Endothelial cell of umbilical vein (primary cell): ENCODE results near the gene GRM2. TPM values are rescaled to one million over a fixed set of nuclear protein-coding genes. Genes with fewer than 3 reads are reported as not detected.
A peak's percentile ranks its signal among the peaks of the same experiment; 100 is the strongest.

Experiments used
- BruUV-seq: library from RNA; stranded (reverse); fragments of 400-500 nt; replicated peaks from 2 replicates; lab custom pipeline; 2021; lab: Mats Ljungman, UMichigan
- CTCF ChIA-PET: fragments of 300-600, 350-600 bp; sonication (Branson Sonifier 250); formaldehyde crosslinking; loops from one replicate; lab custom pipeline; 2021; ENCODE audit warnings: antibody characterized with exemption, inconsistent platforms; lab: Charles Lee
- POLR2A ChIA-PET: fragments of 300-600, 350-600 bp; sonication (Branson Sonifier 250); formaldehyde crosslinking; loops from one replicate; lab custom pipeline; 2021; ENCODE audit warnings: antibody characterized with exemption, inconsistent platforms; lab: Charles Lee
- DNase-seq: peaks from one replicate; pipeline ENCODE4 v3.0.0-alpha.2; 2011; ENCODE audit warnings: low read depth, low spot score
- FAIRE-seq: peaks from 2 replicates; lab custom pipeline; 2011; peaks lifted over from hg19 to GRCh38; lab: Jason Lieb, UNC
- H2AFZ ChIP-seq: 2 replicates; pipeline ENCODE4 v1.6.0; 2012; ENCODE audit warnings: low read depth, low read length, control low read depth, inconsistent platforms
- H3K27ac ChIP-seq: 2 replicates; pipeline ENCODE4 v1.5.1; 2011; ENCODE audit warnings: low read depth, mild to moderate bottlenecking, control low read depth, low read length, moderate library complexity; ENCODE audit not compliant: insufficient read depth
- H3K27me3 ChIP-seq, 2 experiments: 2 replicates each; pipeline versions ENCODE4 v1.6.0 to v1.6.1; 2011; ENCODE audit warnings: low read length in 2 of 2, mixed read lengths in 1 of 2; ENCODE audit not compliant: control insufficient read depth in 2 of 2, insufficient read depth in 2 of 2
- H3K36me3 ChIP-seq, 2 experiments: 2 replicates in 1 of 2; 3 replicates in 1 of 2; pipeline ENCODE4 v1.5.1; 2011; ENCODE audit warnings: low read length in 2 of 2, mild to moderate bottlenecking in 1 of 2, moderate library complexity in 1 of 2; ENCODE audit not compliant: control insufficient read depth in 2 of 2, insufficient read depth in 2 of 2; ENCODE audit errors: extremely low read depth in 1 of 2
- H3K4me1 ChIP-seq: 3 replicates; pipeline ENCODE4 v1.5.1; 2011; ENCODE audit warnings: mild to moderate bottlenecking, low read length; ENCODE audit not compliant: control insufficient read depth, insufficient read depth; ENCODE audit errors: extremely low read depth
- H3K4me2 ChIP-seq: 2 replicates; pipeline ENCODE4 v1.6.1; 2011; ENCODE audit warnings: low read length, control low read depth, mixed read lengths; ENCODE audit not compliant: insufficient read depth
- H3K4me3 ChIP-seq, 3 experiments: fragments of 200-600 bp in 1 of 3; sonication (generic), shearing (Covaris generic) in 1 of 3; replicated peaks in 1 of 3; 2 replicates each; pipeline ENCODE4 v1.5.1; 2011 to 2016; ENCODE audit warnings: control low read depth in 3 of 3, low read length in 3 of 3, mild to moderate bottlenecking in 2 of 3, inconsistent platforms in 1 of 3, low read depth in 1 of 3, moderate library complexity in 1 of 3; ENCODE audit not compliant: insufficient read depth in 1 of 3
- H3K79me2 ChIP-seq: 2 replicates; pipeline ENCODE4 v1.6.0; 2012; ENCODE audit warnings: low read length, inconsistent platforms; ENCODE audit not compliant: control insufficient read depth, insufficient read depth
- H3K9ac ChIP-seq: replicated peaks from 2 replicates; pipeline ENCODE3; 2011; ENCODE audit warnings: low read length, control low read depth; ENCODE audit not compliant: insufficient read depth; ENCODE audit errors: extremely low read depth
- H3K9me1 ChIP-seq: replicated peaks from 3 replicates; pipeline ENCODE4 v1.6.0; 2011; ENCODE audit warnings: mild to moderate bottlenecking, low read length; ENCODE audit not compliant: control insufficient read depth, insufficient read depth; ENCODE audit errors: extremely low read depth
- H3K9me3 ChIP-seq: replicated peaks from 2 replicates; pipeline ENCODE4 v1.5.1; 2012; ENCODE audit warnings: low read length, inconsistent platforms; ENCODE audit not compliant: control insufficient read depth, insufficient read depth
- H4K20me1 ChIP-seq: replicated peaks from 2 replicates; pipeline ENCODE3; 2011; ENCODE audit warnings: mild to moderate bottlenecking, low read length; ENCODE audit not compliant: control insufficient read depth, insufficient read depth; ENCODE audit errors: extremely low read depth
- EZH2 ChIP-seq: IDR thresholded peaks from 2 replicates; pipeline ENCODE4 v1.6.1; 2012; ENCODE audit warnings: borderline replicate concordance, low read depth, mild to moderate bottlenecking, moderate library complexity, low read length, inconsistent platforms; ENCODE audit not compliant: severe bottlenecking
- FOS ChIP-seq: IDR thresholded peaks from 2 replicates; pipeline ENCODE4 v1.6.1; 2011; ENCODE audit warnings: mild to moderate bottlenecking, low read length, moderate library complexity, borderline replicate concordance; ENCODE audit not compliant: insufficient read depth
- GATA2 ChIP-seq: IDR thresholded peaks from 2 replicates; pipeline ENCODE4 v1.7.0; 2011; ENCODE audit warnings: low read depth, mild to moderate bottlenecking, moderate library complexity, mixed read lengths, low read length; ENCODE audit not compliant: insufficient read length, insufficient read depth
- JUN ChIP-seq: IDR thresholded peaks from 2 replicates; pipeline ENCODE4 v1.6.1; 2011; ENCODE audit warnings: borderline replicate concordance, low read depth; ENCODE audit not compliant: insufficient read length, insufficient read depth
- MYC ChIP-seq: IDR thresholded peaks from one replicate; pipeline ENCODE4 v1.6.1; 2011; ENCODE audit warnings: mild to moderate bottlenecking, low read depth, low read length
- POLR2A ChIP-seq: IDR thresholded peaks from 2 replicates; pipeline ENCODE4 v1.6.1; 2012; ENCODE audit warnings: low read depth, mild to moderate bottlenecking, control low read depth, low read length
- POLR2AphosphoS5 ChIP-seq: IDR thresholded peaks from 2 replicates; pipeline ENCODE4 v1.6.1; 2012; ENCODE audit warnings: low read depth, mild to moderate bottlenecking, control low read depth, low read length, moderate library complexity; ENCODE audit not compliant: insufficient read depth
- dilution Hi-C: fragments of 300-500 bp; cut with MboI; formaldehyde crosslinking; loops from one replicate; pipeline ENCODE4 v1.15.0; 2019; ENCODE audit warnings: low sequenced_read_pairs; ENCODE audit not compliant: extremely low pct_ligation_motif_present
- intact Hi-C: fragments of 100-400 bp; cut with micrococcal nuclease; formaldehyde crosslinking; loops from one replicate; pipeline ENCODE4 v1.10.0; 2022
- polyA plus RNA-seq, 4 experiments: library from polyadenylated mRNA; depleted of rRNA in 3 of 4; stranded (reverse) in 3 of 4; unstranded in 1 of 4; fragments of >200 nt; gene quantifications; 2 replicates each; pipeline versions ENCODE4 v1.2.1 to v1.2.3, GENCODE V29; 2011 to 2012; ENCODE audit warnings: missing spikeins in 1 of 4
- total RNA-seq: library from RNA; stranded (reverse); gene quantifications from 2 replicates; pipeline ENCODE4 v1.2.3, GENCODE V29; 2021
- TF ChIP-seq, protein P1 (sequence below): IDR thresholded peaks from 2 replicates; pipeline ENCODE4 v1.6.1; 2011; ENCODE audit not compliant: insufficient read depth, insufficient read length
- TF ChIP-seq, protein P2 (sequence below), 2 donors: IDR thresholded peaks; 1 replicate in 1 of 2; 2 replicates in 1 of 2; pipeline ENCODE4 v1.5.1; 2011; ENCODE audit warnings: low read length in 2 of 2, mild to moderate bottlenecking in 2 of 2, moderate library complexity in 2 of 2, control low read depth in 1 of 2, inconsistent platforms in 1 of 2, low read depth in 1 of 2; ENCODE audit not compliant: insufficient read depth in 1 of 2; ENCODE audit errors: extremely low read depth in 1 of 2

The GRM2 gene
- total and polyA plus RNA-seq, 2 donors (not counting 3 experiments of a cell fraction or from before 2014, with no cell fraction given): 0.10 to 0.51 TPM

DNA sequence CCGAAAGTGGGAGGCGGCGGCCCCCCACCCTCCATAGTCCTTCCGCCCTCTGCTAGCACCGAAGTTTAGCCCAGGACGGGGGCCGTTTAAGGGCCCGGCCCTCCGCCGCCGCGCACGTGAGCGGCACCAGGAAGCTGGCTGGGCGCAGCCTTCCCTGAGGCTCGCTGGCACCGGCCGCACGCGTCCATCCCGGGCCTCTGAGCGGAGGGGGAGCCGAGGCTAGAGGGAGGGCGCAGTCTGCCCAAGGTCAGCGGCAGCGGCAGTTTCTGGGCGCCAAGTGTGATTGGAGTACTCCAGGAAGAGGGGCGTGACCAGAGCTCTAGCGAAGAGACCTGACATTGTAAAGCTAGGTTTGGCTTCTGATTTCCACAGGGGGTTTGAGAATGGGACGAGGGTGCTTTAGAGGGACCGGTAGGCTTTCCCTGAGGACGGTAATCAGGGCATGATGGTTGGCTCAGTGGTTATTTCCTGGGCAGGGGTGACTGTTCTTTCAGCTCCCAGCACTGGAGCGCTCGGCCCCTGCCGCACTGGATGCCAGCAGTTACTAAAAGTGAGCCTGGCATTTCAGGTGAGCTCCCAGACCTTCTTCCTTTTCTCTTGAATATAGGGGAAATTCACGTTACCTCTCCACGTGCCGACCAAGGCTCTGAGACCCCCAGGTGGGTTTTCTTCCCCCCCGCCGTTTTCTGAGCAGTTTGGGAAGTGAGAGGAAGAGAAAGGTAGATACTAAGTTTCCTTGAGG, 35.0 kb upstream of the GRM2 start:
- POLR2A ChIA-PET: interaction anchor here (1.1 kb wide), 1 partner anchor 172 kb away, joined by 9 read pairs; the partner anchor contains the start of gene DCAF1
- peak; percentile 65 for DNase-seq

DNA sequence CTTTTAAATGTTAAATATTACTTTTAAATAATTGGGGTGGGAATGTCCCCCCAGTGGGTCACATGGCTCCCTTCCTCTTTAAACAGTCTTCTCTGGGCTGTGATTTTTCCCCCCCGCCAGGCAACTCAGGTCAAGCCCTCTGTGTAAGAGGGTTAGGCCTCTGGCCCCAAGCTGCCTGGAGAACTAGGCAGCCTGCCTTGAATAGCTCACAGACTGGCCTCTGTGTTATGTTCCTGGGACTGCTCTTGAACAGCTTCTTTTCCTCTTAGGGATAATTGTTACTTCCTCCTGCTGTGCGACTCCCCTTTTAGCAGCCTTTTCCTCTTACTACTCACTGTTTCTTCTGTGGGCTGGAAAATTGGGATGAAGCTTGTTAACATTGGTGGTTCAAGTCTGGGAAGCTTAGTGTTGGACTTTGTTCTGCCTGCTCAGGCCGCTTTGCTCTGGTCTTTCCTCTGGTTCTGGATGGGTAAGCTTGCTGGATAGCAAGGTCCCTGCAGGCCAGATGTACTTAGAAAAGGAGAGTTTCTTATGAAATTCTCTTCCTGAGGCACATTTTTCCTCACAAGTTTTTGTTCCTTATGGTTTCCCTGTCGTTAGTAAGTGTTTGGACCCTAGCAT, 33.6 kb upstream of the GRM2 start:
- FAIRE-seq: no peak
- no TSS peak for BruUV-seq
- Histone ChIP-seq H3K4me2 (no peak overlapping the region), H3K79me2 (no peaks in the 10 kb centered on the region), H2AFZ (no peak overlapping the region), H4K20me1 (no peaks in the 10 kb centered on the region), H3K27me3 (no peaks in the 10 kb centered on the region), H3K27ac (no peak overlapping the region), H3K4me1 (peaks cover 12% of the 10 kb centered on the region), H3K36me3 (peaks cover 0 to 2% of the 10 kb centered on the region in 2 experiments), H3K9me3 (no peaks in the 10 kb centered on the region), H3K9me1 (no peaks in the 10 kb centered on the region), H3K9ac (no peak overlapping the region), H3K4me3 (no peak overlapping the region)
- POLR2A ChIA-PET: no interaction called here
- DNase-seq: no peak
- CTCF ChIA-PET: interaction anchor here (0.7 to 6.4 kb wide), 4 partner anchors 9 to 171 kb away, joined by 3 to 135 read pairs (median 30); no protein-coding TSS in a partner anchor
- dilution Hi-C loops: no loop called here
- intact Hi-C loops: loop anchor here (10.0 kb wide), 1 partner anchor 1058 kb away; the partner anchor contains the start of genes CISH and MAPKAPK3
- TF ChIP-seq JUN: no peak
- TF ChIP-seq EZH2: no peak
- no peak for TF ChIP-seq POLR2A
- TF ChIP-seq, protein P1, sequence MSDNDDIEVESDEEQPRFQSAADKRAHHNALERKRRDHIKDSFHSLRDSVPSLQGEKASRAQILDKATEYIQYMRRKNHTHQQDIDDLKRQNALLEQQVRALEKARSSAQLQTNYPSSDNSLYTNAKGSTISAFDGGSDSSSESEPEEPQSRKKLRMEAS: no peak
- no peak for TF ChIP-seq MYC
- no peak for TF ChIP-seq POLR2AphosphoS5
- TF ChIP-seq, protein P2, sequence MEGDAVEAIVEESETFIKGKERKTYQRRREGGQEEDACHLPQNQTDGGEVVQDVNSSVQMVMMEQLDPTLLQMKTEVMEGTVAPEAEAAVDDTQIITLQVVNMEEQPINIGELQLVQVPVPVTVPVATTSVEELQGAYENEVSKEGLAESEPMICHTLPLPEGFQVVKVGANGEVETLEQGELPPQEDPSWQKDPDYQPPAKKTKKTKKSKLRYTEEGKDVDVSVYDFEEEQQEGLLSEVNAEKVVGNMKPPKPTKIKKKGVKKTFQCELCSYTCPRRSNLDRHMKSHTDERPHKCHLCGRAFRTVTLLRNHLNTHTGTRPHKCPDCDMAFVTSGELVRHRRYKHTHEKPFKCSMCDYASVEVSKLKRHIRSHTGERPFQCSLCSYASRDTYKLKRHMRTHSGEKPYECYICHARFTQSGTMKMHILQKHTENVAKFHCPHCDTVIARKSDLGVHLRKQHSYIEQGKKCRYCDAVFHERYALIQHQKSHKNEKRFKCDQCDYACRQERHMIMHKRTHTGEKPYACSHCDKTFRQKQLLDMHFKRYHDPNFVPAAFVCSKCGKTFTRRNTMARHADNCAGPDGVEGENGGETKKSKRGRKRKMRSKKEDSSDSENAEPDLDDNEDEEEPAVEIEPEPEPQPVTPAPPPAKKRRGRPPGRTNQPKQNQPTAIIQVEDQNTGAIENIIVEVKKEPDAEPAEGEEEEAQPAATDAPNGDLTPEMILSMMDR (IDR thresholded peaks at IDR 0.05; ENCODE audit: extremely low read depth in 1 of 2, insufficient read depth in 1 of 2, low read depth in 1 of 2, low read length in 2 of 2): no peak
- no peak for TF ChIP-seq FOS
- no peak for TF ChIP-seq GATA2

More for the DNA sequence above, 35.0 kb upstream of the GRM2 start:
- Histone ChIP-seq H3K27me3 (no peaks in the 10 kb centered on the region), H3K4me3 (peak overlapping the region; percentile 72 to 88 (median 82)), H3K36me3 (peaks cover 0 to 2% of the 10 kb centered on the region in 2 experiments), H2AFZ (peak overlapping the region; percentile 87), H3K9me1 (no peaks in the 10 kb centered on the region), H3K4me1 (peaks cover 12% of the 10 kb centered on the region), H4K20me1 (no peaks in the 10 kb centered on the region), H3K27ac (peak overlapping the region; percentile 55), H3K9me3 (no peaks in the 10 kb centered on the region), H3K4me2 (peak overlapping the region; percentile 88), H3K79me2 (no peaks in the 10 kb centered on the region), H3K9ac (peak overlapping the region; percentile 79)
- BruUV-seq: no TSS peak
- TF ChIP-seq, protein P1: no peak
- no peak for TF ChIP-seq JUN
- TF ChIP-seq GATA2: no peak
- TF ChIP-seq POLR2A: no peak
- TF ChIP-seq MYC: no peak
- TF ChIP-seq POLR2AphosphoS5: peak; percentile 69
- dilution Hi-C loops (no loop called here), intact Hi-C loops (loop anchor here (1.0 to 10.0 kb wide), 2 partner anchors 10 to 1057 kb away; partner anchors contain the start of genes CISH and MAPKAPK3)
- peak; percentile 82 for FAIRE-seq
- CTCF ChIA-PET: interaction anchor here (0.7 to 6.4 kb wide), 4 partner anchors 10 to 1056 kb away, joined by 3 to 135 read pairs (median 29); partner anchors contain the start of gene GRM2
